Body of pancreas (tissue), 4 donors: ENCODE measurements around the gene PCCA. TPM values are rescaled to one million over a fixed set of nuclear protein-coding genes. Genes with fewer than 3 reads are reported as not detected.
"Not testable (repeated sequence)": the region's sequence is repeated elsewhere in the genome, so short reads cannot be mapped to it uniquely, and the experiment has no call there.

Experiments
- ATAC-seq: fragments of 150-250 bp; one replicate; pipeline ENCODE4 v1.9.1; 2016
- DNase-seq, 4 donors: peaks; one replicate each; pipeline ENCODE4 v3.0.0-alpha.2; 2019
- H3K27ac ChIP-seq, 4 donors: fragments of 200-600 bp; sonication (generic); 1 replicate in 3 of 4; 2 replicates in 1 of 4; pipeline versions ENCODE4 v1.5.1 to v1.6.1; 2016 to 2019; ENCODE audit warnings: mild to moderate bottlenecking in 1 of 4, mixed read lengths in 1 of 4, moderate library complexity in 1 of 4
- H3K27me3 ChIP-seq, 2 donors: fragments of 200-600 bp; sonication (generic); one replicate each; pipeline ENCODE4 v1.6.0; 2016; ENCODE audit warnings: mild to moderate bottlenecking in 1 of 2
- H3K36me3 ChIP-seq, 2 donors: fragments of 200-600 bp; sonication (generic); replicated peaks in 1 of 2; 2 replicates each; pipeline ENCODE4 v1.5.1; 2016; ENCODE audit warnings: low read depth in 2 of 2; ENCODE audit not compliant: insufficient read depth in 1 of 2
- H3K4me1 ChIP-seq: fragments of 200-600 bp; sonication (generic); one replicate; pipeline ENCODE4 v1.6.0; 2016
- H3K4me3 ChIP-seq, 2 donors: fragments of 200-600 bp; sonication (generic); 1 replicate in 1 of 2; 2 replicates in 1 of 2; pipeline ENCODE4 v1.5.1; 2016 to 2019
- H3K9me3 ChIP-seq, 3 donors: fragments of 200-600 bp; sonication (generic); 1 replicate in 2 of 3; 2 replicates in 1 of 3; pipeline ENCODE4 v1.5.1; 2016
- CTCF ChIP-seq, 7 experiments: fragments of 450-650 bp in 4 of 7; fragments of 200-600 bp in 3 of 7; sonication (generic) in 3 of 7; IDR thresholded peaks; one replicate each; pipeline ENCODE4 v1.5.1; 2016 to 2019; ENCODE audit warnings: antibody characterized with exemption in 7 of 7
- POLR2A ChIP-seq, 3 donors: fragments of 450-650 bp; IDR thresholded peaks; one replicate each; pipeline ENCODE4 v1.6.1; 2016; ENCODE audit warnings: antibody characterized with exemption in 3 of 3, mild to moderate bottlenecking in 2 of 3
- whole genome bisulfite sequencing, 2 donors: methylation state at CpG; one replicate each; pipeline ENCODE4 v1.1.5; 2017; 5-methylcytosine and 5-hydroxymethylcytosine counted together
- intact Hi-C: fragments of 100-400 bp; cut with DNase I; formaldehyde crosslinking; loops from one replicate; pipeline ENCODE4 v1.15.1; 2023
- total RNA-seq, 2 donors: library from RNA; depleted of rRNA; stranded (reverse); fragments of >200 nt; gene quantifications; one replicate each; pipeline ENCODE4 v1.1.0, GENCODE V29; 2016

The PCCA gene
- total RNA-seq, 2 donors from 2014 or later: 45.2 to 46.2 TPM

GRCh38 chr13:100095498-100095897, 6.6 kb downstream of the PCCA start:
- no peak overlapping the region for H3K27ac ChIP-seq
- no peaks in the 10 kb centered on the region for H3K9me3 ChIP-seq
- intact Hi-C loops: no loop called here
- TF ChIP-seq POLR2A (IDR thresholded peaks at IDR 0.05) (no peak), CTCF (IDR thresholded peaks at IDR 0.05) (no peak)
- ATAC-seq: no peak
- no peak for DNase-seq
- H3K4me3 ChIP-seq: no peak overlapping the region
- no peaks in the 10 kb centered on the region for H3K36me3 ChIP-seq
- 86 to 90% methylated on average over 4 of the region's 4 CpGs for WGBS, 2 donors
- H3K4me1 ChIP-seq: peaks cover 47% of the 10 kb centered on the region
- H3K27me3 ChIP-seq: no peaks in the 10 kb centered on the region

GRCh38 chr13:100096526-100096925, 7.6 kb downstream of the PCCA start:
- no peak overlapping the region for H3K27ac ChIP-seq
- no peak overlapping the region for H3K4me3 ChIP-seq
- peaks cover 44% of the 10 kb centered on the region for H3K4me1 ChIP-seq
- ATAC-seq (no peak), DNase-seq (no peak)
- no peaks in the 10 kb centered on the region for H3K9me3 ChIP-seq
- no peaks in the 10 kb centered on the region for H3K36me3 ChIP-seq
- 97 to 98% methylated on average over 7 of the region's 7 CpGs for WGBS, 2 donors
- intact Hi-C loops: no loop called here
- H3K27me3 ChIP-seq: no peaks in the 10 kb centered on the region
- no peak for TF ChIP-seq POLR2A (IDR thresholded peaks at IDR 0.05)
- TF ChIP-seq CTCF (IDR thresholded peaks at IDR 0.05): no peak

GRCh38 chr13:100097821-100098220, 8.9 kb downstream of the PCCA start:
- no peak for ATAC-seq
- no peak for TF ChIP-seq CTCF (IDR thresholded peaks at IDR 0.05)
- no peak for TF ChIP-seq POLR2A (IDR thresholded peaks at IDR 0.05)
- H3K36me3 ChIP-seq: no peaks in the 10 kb centered on the region
- no peaks in the 10 kb centered on the region for H3K9me3 ChIP-seq
- 94 to 100% methylated on average over 1 of the region's 1 CpG for WGBS, 2 donors
- peaks cover 54% of the 10 kb centered on the region for H3K4me1 ChIP-seq
- H3K27me3 ChIP-seq: no peaks in the 10 kb centered on the region
- no peak overlapping the region for H3K4me3 ChIP-seq
- intact Hi-C loops: no loop called here
- DNase-seq: no peak
- peak overlapping the region in 1 of 4 donors; percentile 67 for H3K27ac ChIP-seq

GRCh38 chr13:100098445-100099116, 9.7 kb downstream of the PCCA start:
- Histone ChIP-seq H3K27me3 (no peaks in the 10 kb centered on the region), H3K4me3 (no peak overlapping the region), H3K36me3 (no peaks in the 10 kb centered on the region), H3K4me1 (peaks cover 56% of the 10 kb centered on the region), H3K27ac (peak overlapping the region; percentile 30 to 75 (median 70)), H3K9me3 (no peaks in the 10 kb centered on the region)
- ATAC-seq (peak; percentile 33), DNase-seq (no peak)
- no peak for TF ChIP-seq CTCF (IDR thresholded peaks at IDR 0.05)
- no peak for TF ChIP-seq POLR2A (IDR thresholded peaks at IDR 0.05)
- WGBS, 2 donors: 84 to 86% methylated on average over 6 of the region's 6 CpGs
- intact Hi-C loops: no loop called here

GRCh38 chr13:100099117-100099445, 10.2 kb downstream of the PCCA start:
- DNase-seq (peak in 2 of 4 donors; percentile 31 to 41), ATAC-seq (peak; percentile 27)
- H3K9me3 ChIP-seq, intact Hi-C loops, H3K27me3 ChIP-seq, H3K36me3 ChIP-seq, H3K4me3 ChIP-seq: not testable (repeated sequence)
- WGBS, 2 donors: 37 to 64% methylated on average over 8 of the region's 8 CpGs
- H3K4me1 ChIP-seq: peaks cover 56% of the 10 kb centered on the region
- H3K27ac ChIP-seq: peak overlapping the region; percentile 60 to 75 (median 70)
